Stimulated activated CD8-positive, alpha-beta memory T cell treated with anti-CD3 and anti-CD28 coated beads, Interleukin-2, amount 100 ng/mL, for 1 hour (primary cell): ENCODE measurements around the gene KCNQ5.

Source experiments
- DNase-seq, 2 donors: peaks; one replicate each; pipeline ENCODE4 v3.0.0-alpha.2; 2020; ENCODE audit warnings: low read depth in 2 of 2

KCNQ5 gene

DNA sequence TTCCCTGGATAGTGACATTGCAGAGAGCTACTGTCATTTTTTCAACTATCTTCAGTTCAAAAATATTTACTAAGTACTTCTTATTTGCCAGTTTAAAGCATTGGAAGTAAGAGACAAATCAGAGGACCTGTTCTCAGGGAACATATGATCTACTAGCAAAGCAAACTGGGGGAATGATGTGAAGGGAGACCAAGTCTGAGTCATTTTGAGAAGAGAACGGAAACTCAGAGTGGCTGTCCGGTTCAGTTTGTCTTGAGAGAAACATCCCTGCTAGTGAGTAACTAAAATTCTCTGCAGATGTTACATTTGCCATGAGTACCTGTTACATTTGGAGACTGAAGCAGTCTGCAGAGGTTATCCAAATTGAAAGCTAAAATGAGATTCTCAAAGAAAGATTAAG lies 118.3 kb downstream of the KCNQ5 start:
- DNase-seq, result no peak

DNA sequence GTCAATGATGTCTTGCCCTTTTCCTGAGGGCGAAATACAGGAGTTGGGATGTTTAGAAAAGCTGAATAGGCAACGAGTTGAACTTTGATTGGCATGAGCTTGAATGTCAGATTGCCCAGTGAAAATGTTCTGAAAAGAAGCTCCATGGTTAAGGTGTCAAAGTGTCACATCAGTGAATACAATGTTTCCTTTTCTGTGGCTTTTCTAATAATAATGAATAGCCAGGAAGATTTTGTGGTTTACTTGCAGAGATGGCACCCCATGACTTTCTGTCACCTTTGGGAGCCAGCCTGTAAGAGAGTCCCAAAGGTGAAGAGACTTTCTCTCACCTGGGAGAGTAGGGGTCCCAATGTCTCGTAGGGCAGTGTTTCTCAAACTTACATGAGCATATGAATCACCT lies 119.2 kb downstream of the KCNQ5 start:
- no peak for DNase-seq

DNA sequence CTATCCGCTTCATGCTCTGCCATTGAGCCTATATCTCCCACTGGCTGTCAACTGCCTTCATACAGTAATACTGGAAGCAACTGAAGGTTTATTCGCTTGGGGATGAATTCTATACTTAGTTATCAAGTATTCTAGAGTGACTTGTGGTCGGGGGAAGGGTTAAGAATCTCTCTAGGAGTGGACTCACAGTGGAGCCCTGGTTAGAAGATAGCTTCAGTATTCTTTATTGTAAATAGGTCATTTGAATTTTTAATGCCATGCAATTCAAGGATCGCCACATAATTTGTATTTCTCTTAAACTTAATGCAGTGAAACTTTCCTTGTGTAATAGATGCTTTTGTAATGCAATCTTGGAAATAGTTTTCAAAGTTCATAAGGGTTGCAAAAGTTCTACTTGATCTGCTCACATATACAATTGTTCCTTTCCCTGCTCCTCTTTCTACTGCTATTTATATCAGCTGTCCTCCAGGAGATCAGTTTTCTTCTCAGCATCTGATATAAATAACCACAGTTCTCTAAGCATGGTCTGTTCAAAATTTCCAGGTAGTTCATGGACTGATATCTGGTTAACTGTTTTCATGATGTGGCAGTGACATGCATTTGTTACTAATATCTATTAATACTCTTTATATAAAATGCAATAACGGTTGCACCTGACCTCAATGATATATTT lies 120.3 kb downstream of the KCNQ5 start:
- DNase-seq, result no peak

DNA sequence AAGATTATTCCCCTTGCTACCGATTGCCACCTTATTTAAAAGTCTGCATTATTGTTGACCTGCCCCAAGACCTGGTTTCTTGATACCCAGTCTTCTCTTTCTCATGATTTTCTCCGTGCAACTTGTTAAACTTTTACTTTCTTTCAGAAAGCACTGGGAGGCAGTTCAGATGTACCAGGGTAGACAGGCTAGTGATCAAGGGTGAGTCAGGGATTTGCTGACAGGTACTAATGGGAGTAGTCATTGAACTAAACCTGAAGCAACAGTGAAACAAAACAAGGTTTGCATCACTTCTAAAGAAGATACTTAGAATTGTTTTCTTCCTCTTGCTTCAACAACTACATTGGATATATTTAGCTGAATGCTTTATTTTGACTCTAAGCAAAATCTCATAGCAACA lies 124.4 kb downstream of the KCNQ5 start:
- no peak for DNase-seq

DNA sequence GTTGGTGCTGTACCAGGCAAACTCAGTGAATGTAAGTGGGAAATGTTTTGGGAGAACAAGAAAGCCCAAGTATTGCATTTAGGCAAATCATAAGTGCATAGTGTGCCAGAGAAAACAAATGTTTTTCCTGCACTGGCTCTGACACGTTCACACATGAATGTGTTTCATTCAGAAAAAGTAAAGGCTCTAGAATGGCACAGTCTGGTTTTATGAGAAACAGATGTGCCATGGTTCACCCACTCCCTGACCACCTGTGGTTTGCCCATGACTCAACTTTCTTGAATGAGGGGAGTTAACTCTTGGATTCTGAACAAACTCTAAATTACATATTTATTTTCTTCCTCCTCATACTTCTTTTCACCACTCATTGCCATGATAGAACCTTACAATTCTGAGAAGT lies 126.9 kb downstream of the KCNQ5 start:
- no peak for DNase-seq

DNA sequence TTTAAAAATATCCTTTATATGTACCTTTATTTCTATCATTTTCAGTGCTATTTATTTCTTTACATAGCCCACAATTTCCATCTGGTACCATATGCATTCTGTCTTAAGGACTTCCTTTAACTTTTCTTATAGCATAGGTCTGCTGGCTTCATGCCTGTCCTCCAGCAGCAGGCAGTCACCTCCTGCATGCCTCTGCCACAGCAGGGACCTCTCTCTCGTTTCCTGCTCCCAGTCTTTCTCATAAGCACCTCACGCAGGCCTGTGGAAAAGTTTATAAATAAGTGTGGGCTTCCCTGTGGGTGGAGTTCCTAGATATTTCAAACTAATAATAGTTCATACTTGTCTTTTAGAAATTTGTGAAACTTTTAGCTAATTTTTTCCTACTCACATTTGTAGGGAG lies 133.9 kb downstream of the KCNQ5 start:
- DNase-seq, result no peak

DNA sequence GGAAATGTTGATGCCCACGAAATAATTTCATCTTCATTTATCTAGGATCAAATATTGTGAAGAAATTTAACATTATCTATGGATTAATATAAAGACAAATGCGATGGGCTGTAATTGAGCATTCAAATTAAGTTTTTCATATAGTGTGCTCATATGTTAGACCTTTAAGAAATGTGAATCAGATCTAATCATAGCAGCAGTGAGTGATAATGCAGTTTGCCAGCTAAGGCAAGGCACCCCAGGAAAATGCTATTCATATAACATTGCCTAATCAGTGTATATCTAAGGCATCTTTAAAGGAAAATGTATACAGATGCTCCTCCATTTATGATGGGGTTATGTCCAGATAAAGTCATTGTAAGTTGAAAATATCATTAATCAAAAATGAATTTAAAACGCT lies 135.2 kb downstream of the KCNQ5 start:
- DNase-seq, result no peak

DNA sequence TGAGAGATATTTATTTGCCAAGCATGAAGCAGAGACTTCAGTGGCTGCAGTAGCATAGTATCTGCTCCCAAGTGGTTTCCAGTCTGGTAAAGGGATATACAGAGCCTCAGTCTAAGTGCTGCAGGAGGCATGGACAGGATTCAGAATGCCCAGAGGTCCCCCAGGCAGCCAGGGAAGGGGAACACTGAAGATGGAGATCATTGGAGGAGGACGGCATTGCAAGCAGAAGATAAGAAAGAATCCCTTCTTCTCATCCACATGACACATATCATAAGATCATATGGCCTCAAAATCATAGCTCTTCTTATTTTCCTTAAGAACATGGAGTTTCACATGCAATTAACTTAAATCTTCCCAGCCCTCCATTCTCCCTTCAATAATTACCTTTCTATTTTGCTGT lies 136.1 kb downstream of the KCNQ5 start:
- DNase-seq, result no peak

DNA sequence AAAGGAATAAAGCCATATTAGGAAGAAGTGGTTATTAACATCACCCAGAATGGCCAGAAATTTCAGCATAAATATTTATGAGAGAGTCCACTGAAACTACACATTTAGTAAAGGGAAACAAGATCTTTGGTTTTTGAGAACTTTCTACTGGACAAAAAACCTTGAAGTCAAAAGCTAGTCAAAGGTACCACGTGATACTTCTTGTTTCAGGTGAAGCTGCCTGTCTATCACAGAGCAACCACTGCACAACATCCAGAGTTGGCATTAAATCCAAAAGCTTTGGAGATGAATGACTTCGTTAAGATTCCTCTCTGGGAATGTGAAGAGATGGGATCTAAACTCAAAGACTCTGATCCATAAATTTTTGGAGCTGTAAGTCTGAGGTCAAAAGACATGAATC lies 137.0 kb downstream of the KCNQ5 start:
- DNase-seq, result no peak

DNA sequence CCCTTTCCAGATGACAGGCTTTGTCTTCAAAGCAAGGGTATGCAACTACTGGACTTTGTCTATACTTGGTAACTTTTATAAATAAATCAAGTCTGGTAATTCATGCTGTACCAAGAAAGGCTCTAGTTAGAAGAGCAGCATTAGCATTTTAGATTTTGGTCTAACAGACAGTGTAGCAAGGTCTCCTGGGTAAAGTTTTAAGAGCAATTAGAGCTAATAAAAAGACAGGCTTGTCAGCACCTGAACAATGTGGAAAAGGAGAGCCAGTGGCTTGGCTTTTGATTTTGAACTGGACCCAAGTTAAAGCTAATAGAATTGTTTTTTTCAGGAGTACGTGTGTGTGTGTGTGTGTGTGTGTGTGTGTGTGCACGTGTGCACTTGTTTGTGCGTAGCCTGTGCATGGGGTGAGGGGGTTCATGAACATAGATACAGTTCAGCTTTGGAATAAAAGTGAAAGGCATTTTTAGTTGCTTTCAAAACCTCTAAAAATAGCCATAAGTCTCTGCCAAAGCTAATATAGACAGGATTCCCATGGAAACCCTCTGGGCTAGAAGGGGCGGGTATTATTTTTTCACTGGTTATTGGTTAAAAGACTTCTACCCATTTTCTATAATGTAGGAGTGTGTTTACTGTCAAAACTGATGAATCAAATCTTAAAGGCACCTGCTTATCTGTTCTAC lies 138.4 kb downstream of the KCNQ5 start:
- DNase-seq, result no peak

DNA sequence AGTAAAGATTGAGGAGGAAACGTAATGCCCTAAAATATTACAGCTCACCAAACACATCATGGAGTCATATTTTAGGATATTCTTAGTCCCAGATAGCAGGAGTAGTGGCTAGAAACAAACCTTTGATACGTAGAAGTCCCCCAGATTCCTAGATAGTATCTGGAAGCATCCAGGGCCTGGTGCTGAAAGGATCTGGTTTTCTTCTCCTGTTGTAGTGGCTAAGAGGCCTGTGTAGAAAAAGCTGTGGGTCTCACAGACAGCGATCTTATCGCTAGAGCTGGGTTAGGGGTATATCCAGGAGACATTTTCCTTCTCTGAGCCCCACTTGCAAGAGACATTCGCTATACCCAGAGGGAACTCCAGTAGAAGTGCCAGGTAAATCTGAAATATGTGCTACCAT lies 139.9 kb downstream of the KCNQ5 start:
- DNase-seq, result no peak

DNA sequence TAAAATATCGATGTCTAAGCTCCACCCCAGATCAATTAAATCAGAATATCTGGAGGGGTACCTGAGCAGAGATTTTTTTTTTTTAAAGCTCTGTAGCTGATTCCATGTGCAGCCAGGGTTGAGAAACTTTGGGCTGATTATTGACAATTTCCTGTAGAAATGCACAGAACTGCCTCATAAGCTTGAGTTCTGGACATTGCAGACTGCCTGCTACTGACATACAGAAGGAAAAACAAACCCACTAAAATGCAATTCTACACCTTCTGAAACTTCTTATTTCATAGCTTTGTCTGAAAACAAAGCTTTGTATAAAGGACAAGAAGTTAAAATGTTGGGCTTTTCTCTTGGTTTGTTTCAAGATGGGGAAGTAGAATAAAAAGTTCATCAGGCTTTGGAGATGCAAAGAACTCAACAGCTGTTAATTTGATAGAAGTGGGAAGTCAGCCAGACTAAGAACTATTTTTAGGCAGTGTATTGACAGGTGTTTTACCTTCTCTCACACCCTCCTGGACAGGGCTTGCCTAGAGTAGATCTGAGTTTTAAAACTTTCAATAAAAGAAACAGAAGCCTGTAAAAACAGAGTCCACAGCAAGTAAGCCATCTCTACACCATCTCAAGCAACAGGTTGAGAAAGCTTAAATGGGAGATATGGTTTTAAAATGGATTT lies 147.7 kb downstream of the KCNQ5 start:
- DNase-seq, result no peak

DNA sequence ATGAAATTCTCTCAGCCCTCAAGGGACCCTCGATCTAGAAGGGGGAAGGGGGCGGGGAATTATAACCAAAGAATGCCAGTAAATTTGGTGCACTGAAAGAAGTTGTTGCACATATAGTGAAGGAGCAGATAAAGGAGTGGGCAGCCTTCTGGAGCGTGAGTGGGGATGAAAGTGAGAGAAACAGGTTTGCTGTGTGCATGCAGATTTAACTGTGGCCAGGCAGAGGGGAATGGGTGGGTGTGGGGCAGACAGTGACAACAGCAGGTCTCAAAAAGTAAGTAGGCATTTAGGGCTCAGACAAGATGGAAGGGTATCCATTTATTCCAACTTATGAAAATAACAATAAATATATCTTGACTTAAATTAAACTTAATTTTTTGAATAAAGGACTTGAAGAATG lies 149.1 kb downstream of the KCNQ5 start:
- DNase-seq, result no peak

DNA sequence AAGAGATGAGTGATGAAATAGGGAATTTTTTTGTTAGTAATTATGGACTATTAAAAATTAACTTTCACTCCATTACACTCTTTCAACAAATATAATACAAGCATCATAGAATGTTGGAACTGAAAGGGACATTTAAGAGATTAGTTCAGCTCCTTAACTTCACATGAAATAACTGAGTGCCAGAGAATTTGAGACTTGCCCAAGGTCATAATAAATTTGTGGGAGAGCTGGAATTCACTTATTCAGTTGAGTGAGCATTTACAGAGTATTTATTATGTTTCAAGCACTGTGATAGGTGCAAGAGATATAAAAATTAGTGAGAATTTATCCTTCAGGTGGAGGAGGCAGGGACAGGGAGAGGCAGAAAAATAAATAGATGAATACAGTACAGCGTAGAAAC lies 154.6 kb downstream of the KCNQ5 start:
- no peak for DNase-seq

DNA sequence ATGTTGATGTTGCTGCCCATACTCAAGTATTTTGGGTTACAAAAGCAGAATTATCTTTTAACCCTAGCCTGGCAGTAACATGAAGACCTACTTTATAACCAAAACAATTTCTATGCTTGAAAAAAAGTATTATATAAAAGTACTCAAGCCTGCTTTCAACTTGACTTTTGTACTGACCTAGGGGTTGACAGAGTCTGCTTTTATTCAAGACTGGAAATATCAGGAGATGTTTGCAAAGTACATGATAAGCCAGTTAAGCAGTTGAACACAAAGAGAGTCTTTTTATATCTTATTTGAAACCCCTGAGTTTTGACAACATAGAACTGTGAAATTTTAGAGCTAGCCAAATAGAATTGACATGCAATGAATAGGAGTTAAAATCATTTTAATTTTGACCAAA lies 159.8 kb downstream of the KCNQ5 start:
- DNase-seq, result no peak

DNA sequence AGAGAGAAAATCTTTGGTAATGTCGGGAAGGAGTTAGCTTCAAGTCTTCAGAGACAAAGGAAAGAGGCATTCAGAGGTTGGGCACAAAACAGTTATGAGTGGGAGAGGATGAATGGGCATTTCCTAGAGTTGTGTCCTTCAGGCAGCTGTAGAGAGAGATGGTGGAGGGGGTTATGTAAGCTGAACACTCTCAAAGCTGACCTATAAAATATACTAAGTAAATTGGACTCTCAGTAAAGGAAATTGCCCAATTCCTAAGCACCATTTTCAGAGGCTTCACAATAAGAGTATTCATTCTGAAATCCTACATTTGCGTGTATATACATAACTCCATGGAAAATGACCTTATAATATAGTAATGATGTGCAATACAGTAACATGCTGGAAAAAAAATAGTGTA lies 161.2 kb downstream of the KCNQ5 start:
- DNase-seq, result no peak

DNA sequence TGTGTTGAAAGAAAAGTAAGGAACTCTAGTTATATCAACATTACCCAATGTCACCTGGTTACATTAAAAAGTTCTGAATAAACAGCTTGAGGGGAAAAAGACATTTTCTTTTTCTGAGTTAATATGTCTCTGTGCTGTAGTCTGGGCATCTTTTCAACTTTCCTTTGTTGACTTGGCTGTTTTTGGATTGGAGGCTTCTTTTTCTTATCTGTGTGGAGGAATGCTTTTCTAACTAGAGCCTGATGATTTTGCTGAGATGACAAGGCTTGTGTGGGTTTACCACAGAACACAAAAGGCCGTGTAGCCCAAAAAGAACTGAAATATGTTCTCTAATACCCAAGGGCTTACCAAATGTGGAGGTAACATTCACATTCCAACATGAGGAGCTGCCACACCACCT lies 161.8 kb downstream of the KCNQ5 start:
- DNase-seq, result no peak

DNA sequence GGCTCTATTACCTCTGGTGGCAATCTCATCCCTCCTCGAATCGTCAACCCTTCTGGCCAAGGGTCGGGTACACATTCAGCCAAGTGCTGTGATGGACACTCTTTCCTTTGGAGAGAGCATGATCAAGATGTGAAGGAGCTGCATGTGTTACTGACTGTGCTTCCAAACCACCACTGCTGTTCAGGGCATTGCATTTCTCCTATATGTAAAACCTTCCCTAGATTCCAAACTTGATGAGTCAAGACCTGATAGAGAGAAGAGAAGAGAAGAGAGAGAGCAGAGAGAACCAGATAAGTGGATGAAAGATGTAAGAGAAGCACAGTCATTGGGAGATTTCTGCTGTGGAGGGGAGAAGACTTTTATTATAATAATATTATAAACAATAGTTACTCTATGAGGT lies 162.2 kb downstream of the KCNQ5 start:
- DNase-seq, result no peak

DNA sequence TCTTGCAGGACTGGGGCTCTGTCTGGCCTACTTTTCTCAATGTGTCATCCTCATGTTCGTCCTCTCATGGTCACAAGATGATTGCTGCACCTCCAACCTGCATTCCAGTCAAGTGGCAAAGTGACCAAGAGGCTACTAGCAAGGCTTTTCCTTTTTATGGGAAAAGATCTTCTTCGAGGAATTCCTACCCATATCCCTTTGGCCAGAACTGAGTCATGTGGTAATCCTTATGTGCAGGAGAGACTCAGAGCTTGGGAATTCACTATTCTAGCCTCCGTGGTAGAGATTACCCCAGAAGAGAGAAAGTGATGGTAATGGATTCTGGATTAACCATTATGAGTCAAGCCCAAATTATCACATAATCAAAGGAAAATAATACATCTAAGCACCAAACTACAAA lies 162.7 kb downstream of the KCNQ5 start:
- DNase-seq, result no peak

DNA sequence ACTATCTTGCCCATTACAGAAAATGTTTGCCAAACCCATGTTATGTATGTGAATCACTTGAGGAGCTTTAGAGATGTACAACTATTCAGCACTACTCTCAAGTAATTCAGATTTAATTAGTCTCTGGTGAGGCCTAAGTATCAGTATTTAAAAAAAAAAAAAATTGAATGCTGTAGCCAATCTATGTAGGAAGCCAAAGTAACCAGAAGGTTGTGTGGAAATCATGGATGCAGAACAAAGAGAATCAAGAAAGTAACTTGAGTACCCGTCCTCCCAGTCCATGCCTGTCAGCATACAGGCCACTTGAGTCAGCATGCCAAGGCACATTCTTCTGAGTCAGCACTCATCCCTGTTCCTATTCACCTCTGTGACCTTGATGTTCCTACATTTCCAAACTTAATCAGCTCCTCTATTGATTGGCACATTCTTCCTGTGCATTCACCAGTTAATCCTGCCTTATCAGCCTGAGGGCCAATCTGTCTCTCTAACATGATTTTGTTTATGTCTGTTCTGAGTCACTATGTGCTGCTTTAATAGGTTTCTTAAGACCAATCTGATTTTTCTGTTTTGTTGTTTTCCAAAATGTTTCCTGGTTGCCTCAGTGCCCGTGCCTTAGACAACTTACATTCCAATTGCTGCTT lies 165.6 kb downstream of the KCNQ5 start:
- no peak for DNase-seq

DNA sequence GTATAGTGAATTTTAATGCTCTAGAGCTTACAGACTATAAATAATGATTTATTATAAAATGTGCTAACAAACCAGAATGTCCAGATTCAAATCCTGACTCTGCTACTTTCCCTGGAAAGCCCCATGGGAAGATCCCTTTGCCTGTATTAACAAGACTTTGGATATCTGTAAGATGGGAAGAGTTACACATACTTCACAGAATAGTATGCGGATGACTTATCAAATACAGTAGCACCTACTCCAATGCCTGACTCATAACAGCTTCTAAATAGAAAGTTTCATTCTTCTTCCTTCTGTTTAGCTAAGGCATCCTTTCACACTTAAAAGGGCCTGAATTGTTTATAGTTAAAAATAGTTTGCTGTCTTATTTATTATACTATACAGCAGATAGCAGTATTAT lies 166.3 kb downstream of the KCNQ5 start:
- DNase-seq, result no peak

DNA sequence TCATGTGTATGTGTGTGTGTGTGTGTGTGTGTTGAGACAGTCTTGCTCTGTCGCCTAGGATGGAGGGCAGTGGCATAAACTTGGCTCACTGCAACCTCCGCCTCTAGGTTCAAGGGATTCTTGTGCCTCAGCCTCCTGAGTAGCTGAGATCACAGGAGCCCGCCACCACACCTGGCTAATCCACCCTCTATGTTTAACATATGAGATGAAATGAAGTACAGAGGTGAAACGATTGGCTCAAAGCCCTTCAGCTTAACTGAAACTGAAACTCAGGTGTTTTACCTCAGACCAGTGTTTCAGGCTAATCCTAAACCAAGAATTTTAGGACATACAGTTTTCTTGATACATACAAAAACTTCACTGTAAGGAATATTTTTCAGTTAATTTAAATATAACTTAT lies 167.3 kb downstream of the KCNQ5 start:
- DNase-seq, result no peak

DNA sequence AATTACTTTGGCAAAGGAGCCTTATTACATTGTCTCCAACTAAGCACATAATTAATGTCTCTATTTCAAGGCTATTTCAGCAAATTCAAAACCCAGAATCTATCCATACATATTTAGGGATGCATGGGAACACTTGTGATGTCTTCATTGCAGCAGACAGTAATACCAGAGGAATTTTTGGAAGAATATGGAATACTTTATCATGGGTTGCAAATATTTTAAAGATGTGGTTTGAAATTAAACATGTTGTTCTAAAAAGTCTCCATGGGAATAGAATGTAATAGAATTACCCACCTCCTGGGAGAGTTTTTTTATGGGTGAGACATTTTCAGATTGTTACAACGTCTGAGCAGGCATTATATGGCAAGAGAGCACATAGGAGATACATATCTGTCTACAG lies 170.8 kb downstream of the KCNQ5 start:
- DNase-seq, result no peak
